Chondrocyte (in vitro differentiated cells): ENCODE measurements around the gene DRP2. TPM values are rescaled to one million over a fixed set of nuclear protein-coding genes. Genes with fewer than 3 reads are reported as not detected.

Source experiments
- DNase-seq: peaks from one replicate; pipeline ENCODE4 v3.0.0; 2021; ENCODE audit warnings: mixed read lengths, low spot score
- H3K27ac Mint-ChIP-seq: one replicate; pipeline ENCODE4 v1.8.0; 2021; ENCODE audit warnings: mild to moderate bottlenecking, moderate library complexity, mixed read lengths; ENCODE audit not compliant: unreplicated experiment
- H3K27me3 Mint-ChIP-seq: 2 replicates; pipeline ENCODE4 v1.8.0; 2021; ENCODE audit warnings: low read depth, mixed read lengths
- H3K36me3 Mint-ChIP-seq: 2 replicates; pipeline ENCODE4 v1.8.0; 2021; ENCODE audit warnings: low read depth, mixed read lengths
- H3K4me1 Mint-ChIP-seq: 2 replicates; pipeline ENCODE4 v1.8.0; 2021; ENCODE audit warnings: low read depth, mild to moderate bottlenecking, mixed read lengths
- H3K4me3 Mint-ChIP-seq: one replicate; pipeline ENCODE4 v1.8.0; 2021; ENCODE audit warnings: mild to moderate bottlenecking, moderate library complexity, mixed read lengths; ENCODE audit not compliant: unreplicated experiment
- H3K9me3 Mint-ChIP-seq: 2 replicates; pipeline ENCODE4 v1.8.0; 2021; ENCODE audit warnings: low read depth, mixed read lengths
- CTCF ChIP-seq: fragments of 200-600 bp; sonication (generic); IDR thresholded peaks from 2 replicates; pipeline ENCODE4 v1.5.0; 2021; ENCODE audit warnings: antibody characterized with exemption, mild to moderate bottlenecking, moderate library complexity
- total RNA-seq: library from RNA; stranded (reverse); gene quantifications from 3 replicates; pipeline ENCODE4 v1.2.1, GENCODE V29; 2021

Gene DRP2
- total RNA-seq, 1 donor from 2014 or later, result 0.37 TPM

- DNase-seq, result no peak
- no peaks in the 10 kb centered on the region for H3K27me3 Mint-ChIP-seq
- H3K9me3 Mint-ChIP-seq, result peaks cover 15% of the 10 kb centered on the region
- peak overlapping the region; percentile 65 for H3K27ac Mint-ChIP-seq
- peak overlapping the region; percentile 19 for H3K4me3 Mint-ChIP-seq
- no peak for TF ChIP-seq CTCF
- no peaks in the 10 kb centered on the region for H3K36me3 Mint-ChIP-seq
- peaks cover 14% of the 10 kb centered on the region for H3K4me1 Mint-ChIP-seq
Measured at GRCh38 chrX:101191217-101191750, 28.3 kb upstream of the DRP2 start.

GRCh38 chrX:101195442-101196173 lies 24.0 kb upstream of the DRP2 start:
- Mint-ChIP-seq H3K36me3 (no peaks in the 10 kb centered on the region), H3K4me1 (peaks cover 8% of the 10 kb centered on the region), H3K4me3 (no peak overlapping the region), H3K9me3 (peaks cover 7% of the 10 kb centered on the region), H3K27ac (no peak overlapping the region), H3K27me3 (no peaks in the 10 kb centered on the region)
- DNase-seq, result no peak
- TF ChIP-seq CTCF, result no peak

- H3K4me3 Mint-ChIP-seq, result no peak overlapping the region
- DNase-seq, result no peak
- H3K4me1 Mint-ChIP-seq, result peaks cover 22% of the 10 kb centered on the region
- H3K36me3 Mint-ChIP-seq, result no peaks in the 10 kb centered on the region
- peak overlapping the region; percentile 74 for H3K27ac Mint-ChIP-seq
- H3K9me3 Mint-ChIP-seq, result no peaks in the 10 kb centered on the region
- no peak for TF ChIP-seq CTCF
- H3K27me3 Mint-ChIP-seq, result no peaks in the 10 kb centered on the region
Measured at GRCh38 chrX:101203761-101204351, 15.7 kb upstream of the DRP2 start.

- no peak for DNase-seq
- Mint-ChIP-seq H3K27me3 (no peaks in the 10 kb centered on the region), H3K27ac (no peak overlapping the region), H3K36me3 (no peaks in the 10 kb centered on the region), H3K4me3 (no peak overlapping the region), H3K9me3 (no peaks in the 10 kb centered on the region), H3K4me1 (peaks cover 24% of the 10 kb centered on the region)
- peak; percentile 78 for TF ChIP-seq CTCF
Measured at GRCh38 chrX:101206471-101206870, 13.1 kb upstream of the DRP2 start.

GRCh38 chrX:101208152-101208905 lies 11.3 kb upstream of the DRP2 start:
- H3K27ac Mint-ChIP-seq, result no peak overlapping the region
- no peak for DNase-seq
- H3K27me3 Mint-ChIP-seq, result no peaks in the 10 kb centered on the region
- TF ChIP-seq CTCF, result no peak
- no peak overlapping the region for H3K4me3 Mint-ChIP-seq
- no peaks in the 10 kb centered on the region for H3K36me3 Mint-ChIP-seq
- peaks cover 23% of the 10 kb centered on the region for H3K4me1 Mint-ChIP-seq
- H3K9me3 Mint-ChIP-seq, result peaks cover 2% of the 10 kb centered on the region
